Body of pancreas (tissue), 4 donors: ENCODE results near the gene PDE10A. TPM values are rescaled to one million over a fixed set of nuclear protein-coding genes. Genes with fewer than 3 reads are reported as not detected.

Experiments
- ATAC-seq: fragments of 150-250 bp; one replicate; pipeline ENCODE4 v1.9.1; 2016
- DNase-seq, 4 donors: peaks; one replicate each; pipeline ENCODE4 v3.0.0-alpha.2; 2019
- H3K27ac ChIP-seq, 4 donors: fragments of 200-600 bp; sonication (generic); 1 replicate in 3 of 4; 2 replicates in 1 of 4; pipeline versions ENCODE4 v1.5.1 to v1.6.1; 2016 to 2019; ENCODE audit warnings: mild to moderate bottlenecking in 1 of 4, mixed read lengths in 1 of 4, moderate library complexity in 1 of 4
- H3K27me3 ChIP-seq, 2 donors: fragments of 200-600 bp; sonication (generic); one replicate each; pipeline ENCODE4 v1.6.0; 2016; ENCODE audit warnings: mild to moderate bottlenecking in 1 of 2
- H3K36me3 ChIP-seq, 2 donors: fragments of 200-600 bp; sonication (generic); replicated peaks in 1 of 2; 2 replicates each; pipeline ENCODE4 v1.5.1; 2016; ENCODE audit warnings: low read depth in 2 of 2; ENCODE audit not compliant: insufficient read depth in 1 of 2
- H3K4me1 ChIP-seq: fragments of 200-600 bp; sonication (generic); one replicate; pipeline ENCODE4 v1.6.0; 2016
- H3K4me3 ChIP-seq, 2 donors: fragments of 200-600 bp; sonication (generic); 1 replicate in 1 of 2; 2 replicates in 1 of 2; pipeline ENCODE4 v1.5.1; 2016 to 2019
- H3K9me3 ChIP-seq, 3 donors: fragments of 200-600 bp; sonication (generic); 1 replicate in 2 of 3; 2 replicates in 1 of 3; pipeline ENCODE4 v1.5.1; 2016
- POLR2A ChIP-seq, 3 donors: fragments of 450-650 bp; IDR thresholded peaks; one replicate each; pipeline ENCODE4 v1.6.1; 2016; ENCODE audit warnings: antibody characterized with exemption in 3 of 3, mild to moderate bottlenecking in 2 of 3
- WGBS, 2 donors: methylation state at CpG; one replicate each; pipeline ENCODE4 v1.1.5; 2017; 5-methylcytosine and 5-hydroxymethylcytosine counted together
- intact Hi-C: fragments of 100-400 bp; cut with DNase I; formaldehyde crosslinking; loops from one replicate; pipeline ENCODE4 v1.15.1; 2023
- total RNA-seq, 2 donors: library from RNA; depleted of rRNA; stranded (reverse); fragments of >200 nt; gene quantifications; one replicate each; pipeline ENCODE4 v1.1.0, GENCODE V29; 2016
- TF ChIP-seq, protein P1 (sequence below), 7 experiments: fragments of 450-650 bp in 4 of 7; fragments of 200-600 bp in 3 of 7; sonication (generic) in 3 of 7; IDR thresholded peaks; one replicate each; pipeline ENCODE4 v1.5.1; 2016 to 2019; ENCODE audit warnings: antibody characterized with exemption in 7 of 7

PDE10A gene
- total RNA-seq, 2 donors from 2014 or later = 3.9 to 16.8 TPM

GRCh38 chr6:165581678-165582077 is 81.4 kb downstream of the PDE10A start:
- Histone ChIP-seq H3K4me1 (no peaks in the 10 kb centered on the region), H3K27ac (no peak overlapping the region), H3K36me3 (no peaks in the 10 kb centered on the region), H3K27me3 (no peaks in the 10 kb centered on the region), H3K9me3 (no peaks in the 10 kb centered on the region), H3K4me3 (no peak overlapping the region)
- intact Hi-C loops = no loop called here
- no peak for DNase-seq
- ATAC-seq = no peak
- TF ChIP-seq POLR2A (IDR thresholded peaks at IDR 0.05) = no peak
- TF ChIP-seq, protein P1, sequence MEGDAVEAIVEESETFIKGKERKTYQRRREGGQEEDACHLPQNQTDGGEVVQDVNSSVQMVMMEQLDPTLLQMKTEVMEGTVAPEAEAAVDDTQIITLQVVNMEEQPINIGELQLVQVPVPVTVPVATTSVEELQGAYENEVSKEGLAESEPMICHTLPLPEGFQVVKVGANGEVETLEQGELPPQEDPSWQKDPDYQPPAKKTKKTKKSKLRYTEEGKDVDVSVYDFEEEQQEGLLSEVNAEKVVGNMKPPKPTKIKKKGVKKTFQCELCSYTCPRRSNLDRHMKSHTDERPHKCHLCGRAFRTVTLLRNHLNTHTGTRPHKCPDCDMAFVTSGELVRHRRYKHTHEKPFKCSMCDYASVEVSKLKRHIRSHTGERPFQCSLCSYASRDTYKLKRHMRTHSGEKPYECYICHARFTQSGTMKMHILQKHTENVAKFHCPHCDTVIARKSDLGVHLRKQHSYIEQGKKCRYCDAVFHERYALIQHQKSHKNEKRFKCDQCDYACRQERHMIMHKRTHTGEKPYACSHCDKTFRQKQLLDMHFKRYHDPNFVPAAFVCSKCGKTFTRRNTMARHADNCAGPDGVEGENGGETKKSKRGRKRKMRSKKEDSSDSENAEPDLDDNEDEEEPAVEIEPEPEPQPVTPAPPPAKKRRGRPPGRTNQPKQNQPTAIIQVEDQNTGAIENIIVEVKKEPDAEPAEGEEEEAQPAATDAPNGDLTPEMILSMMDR (IDR thresholded peaks at IDR 0.05) = no peak
- 91 to 100% methylated on average over 1 of the region's 1 CpG for WGBS, 2 donors

- H3K36me3 ChIP-seq = no peaks in the 10 kb centered on the region
- WGBS, 2 donors = 75 to 76% methylated on average over 3 of the region's 3 CpGs
- intact Hi-C loops = no loop called here
- TF ChIP-seq, protein P1 (IDR thresholded peaks at IDR 0.05) = no peak
- TF ChIP-seq POLR2A (IDR thresholded peaks at IDR 0.05) = no peak
- no peaks in the 10 kb centered on the region for H3K9me3 ChIP-seq
- no peaks in the 10 kb centered on the region for H3K27me3 ChIP-seq
- no peaks in the 10 kb centered on the region for H3K4me1 ChIP-seq
- DNase-seq = no peak
- no peak overlapping the region for H3K27ac ChIP-seq
- H3K4me3 ChIP-seq = no peak overlapping the region
- no peak for ATAC-seq
Measured at GRCh38 chr6:165580136-165580535, 82.9 kb downstream of the PDE10A start.

DNA sequence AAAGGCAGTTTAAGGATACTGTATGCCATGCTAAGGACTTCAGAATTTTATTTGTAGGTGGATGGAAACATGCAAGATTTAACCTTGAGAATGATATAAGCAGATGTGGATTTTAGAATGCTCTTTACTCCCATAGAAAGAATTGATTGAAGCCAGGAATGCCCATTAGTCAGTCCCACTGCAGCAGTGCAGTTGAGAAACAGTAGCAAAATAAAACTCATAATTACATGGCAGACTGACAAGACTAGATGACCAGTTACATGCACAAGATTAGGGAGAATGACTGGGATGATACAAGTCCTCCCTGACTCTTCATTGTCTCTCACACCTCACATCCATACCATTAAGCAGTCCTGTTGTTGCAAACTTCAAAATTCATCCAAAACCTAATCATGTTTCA is 83.9 kb downstream of the PDE10A start:
- DNase-seq (no peak), ATAC-seq (no peak)
- Histone ChIP-seq H3K9me3 (no peaks in the 10 kb centered on the region), H3K4me3 (no peak overlapping the region), H3K36me3 (no peaks in the 10 kb centered on the region), H3K27me3 (no peaks in the 10 kb centered on the region), H3K4me1 (peaks cover 3% of the 10 kb centered on the region), H3K27ac (no peak overlapping the region)
- intact Hi-C loops = no loop called here
- TF ChIP-seq, protein P1 (IDR thresholded peaks at IDR 0.05) = no peak

- Histone ChIP-seq H3K27me3 (no peaks in the 10 kb centered on the region), H3K27ac (no peak overlapping the region), H3K36me3 (no peaks in the 10 kb centered on the region), H3K4me1 (peaks cover 15% of the 10 kb centered on the region), H3K9me3 (no peaks in the 10 kb centered on the region), H3K4me3 (no peak overlapping the region)
- DNase-seq (no peak), ATAC-seq (no peak)
- WGBS, 2 donors = 66 to 95% methylated on average over 12 to 13 of the region's 13 CpGs
- no peak for TF ChIP-seq POLR2A (IDR thresholded peaks at IDR 0.05)
- TF ChIP-seq, protein P1 (IDR thresholded peaks at IDR 0.05) = no peak
- intact Hi-C loops = no loop called here
Measured at GRCh38 chr6:165577556-165577955, 85.5 kb downstream of the PDE10A start.

DNA sequence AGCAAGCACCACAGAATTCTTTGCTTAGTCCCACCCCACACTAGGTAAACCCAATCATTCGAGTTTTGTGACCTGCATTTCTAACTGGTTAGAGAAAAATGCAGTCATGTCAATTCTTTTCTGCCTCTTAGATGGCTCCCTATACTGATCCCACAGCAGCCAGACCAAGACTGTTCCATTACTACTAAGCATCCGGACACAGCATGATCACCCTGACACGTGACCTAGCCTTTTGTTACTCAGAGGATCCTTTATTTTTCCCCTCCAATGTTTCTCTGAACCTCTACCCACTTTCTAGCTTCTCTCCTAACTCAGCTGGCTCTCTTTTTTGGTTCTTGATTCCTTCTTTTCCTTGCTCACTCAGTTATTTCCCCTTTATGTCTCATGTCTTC is 87.9 kb downstream of the PDE10A start:
- 57 to 62% methylated on average over 3 of the region's 3 CpGs for WGBS, 2 donors
- TF ChIP-seq, protein P1 (IDR thresholded peaks at IDR 0.05) = no peak
- TF ChIP-seq POLR2A (IDR thresholded peaks at IDR 0.05) = no peak
- peak overlapping the region in 2 of 4 donors; percentile 27 to 42 for H3K27ac ChIP-seq

More for the DNA sequence above, 87.9 kb downstream of the PDE10A start:
- Histone ChIP-seq H3K4me1 (peaks cover 15% of the 10 kb centered on the region), H3K27me3 (no peaks in the 10 kb centered on the region), H3K4me3 (no peak overlapping the region), H3K36me3 (no peaks in the 10 kb centered on the region), H3K9me3 (no peaks in the 10 kb centered on the region)
- ATAC-seq (no peak), DNase-seq (no peak)
- intact Hi-C loops = no loop called here
